ENCODE measurements around the gene PRELID3B. TPM values are rescaled to one million over a fixed set of nuclear protein-coding genes. Genes with fewer than 3 reads are reported as not detected.
A peak's percentile ranks its signal among the peaks of the same experiment; 100 is the strongest.

PRELID3B gene
- total RNA-seq, 1 donor from 2014 or later = 47.2 TPM

GRCh38 chr20:58998656-58999055 is 43.9 kb downstream of the PRELID3B start:
- no peaks in the 10 kb centered on the region for H3K27me3 ChIP-seq
- no peak overlapping the region for H3K4me3 ChIP-seq
- no peaks in the 10 kb centered on the region for H3K9me3 ChIP-seq
- peaks cover 85% of the 10 kb centered on the region for H3K36me3 ChIP-seq
- DNase-seq = no peak
- TF ChIP-seq CTCF (IDR thresholded peaks at IDR 0.05) = no peak
- no peak for ATAC-seq
- H3K27ac ChIP-seq = no peak overlapping the region
- intact Hi-C loops (cut with DNase I) = no loop called here
- H3K4me1 ChIP-seq = peaks cover 4% of the 10 kb centered on the region

- Histone ChIP-seq H3K4me3 (no peak overlapping the region), H3K27ac (no peak overlapping the region), H3K36me3 (peaks cover 97% of the 10 kb centered on the region), H3K9me3 (no peaks in the 10 kb centered on the region), H3K27me3 (no peaks in the 10 kb centered on the region), H3K4me1 (peaks cover 4% of the 10 kb centered on the region)
- ATAC-seq (no peak), DNase-seq (peak; percentile 46)
- no peak for TF ChIP-seq CTCF (IDR thresholded peaks at IDR 0.05)
- intact Hi-C loops (cut with DNase I) = no loop called here
Observed at GRCh38 chr20:58997141-58997770, 45.3 kb downstream of the PRELID3B start.

GRCh38 chr20:58996226-58996611 is 46.4 kb downstream of the PRELID3B start:
- Histone ChIP-seq H3K4me3 (no peak overlapping the region), H3K27me3 (no peaks in the 10 kb centered on the region), H3K4me1 (peaks cover 4% of the 10 kb centered on the region), H3K27ac (no peak overlapping the region), H3K9me3 (no peaks in the 10 kb centered on the region), H3K36me3 (peaks cover 97% of the 10 kb centered on the region)
- no peak for DNase-seq
- intact Hi-C loops (cut with DNase I) = no loop called here
- TF ChIP-seq CTCF (IDR thresholded peaks at IDR 0.05) = no peak
- ATAC-seq = no peak

- intact Hi-C loops (cut with DNase I) = no loop called here
- Histone ChIP-seq H3K27ac (no peak overlapping the region), H3K9me3 (no peaks in the 10 kb centered on the region), H3K36me3 (peaks cover 97% of the 10 kb centered on the region), H3K27me3 (no peaks in the 10 kb centered on the region), H3K4me1 (peaks cover 4% of the 10 kb centered on the region), H3K4me3 (no peak overlapping the region)
- ATAC-seq (peak; percentile 6), DNase-seq (no peak)
- no peak for TF ChIP-seq CTCF (IDR thresholded peaks at IDR 0.05)
Observed at GRCh38 chr20:58995461-58996225, 46.9 kb downstream of the PRELID3B start.

GRCh38 chr20:58994390-58995159 is 48.0 kb downstream of the PRELID3B start:
- TF ChIP-seq CTCF (IDR thresholded peaks at IDR 0.05) = no peak
- no peak overlapping the region for H3K4me3 ChIP-seq
- no peak overlapping the region for H3K27ac ChIP-seq
- ATAC-seq = no peak
- DNase-seq = no peak
- intact Hi-C loops (cut with DNase I) = no loop called here
- H3K4me1 ChIP-seq = peaks cover 4% of the 10 kb centered on the region
- no peaks in the 10 kb centered on the region for H3K9me3 ChIP-seq
- H3K36me3 ChIP-seq = peaks cover 98% of the 10 kb centered on the region
- no peaks in the 10 kb centered on the region for H3K27me3 ChIP-seq
